Kidney (tissue), 14 donors: Measurements from ENCODE around the gene RPL36A. TPM values are rescaled to one million over a fixed set of nuclear protein-coding genes. Genes with fewer than 3 reads are reported as not detected.

Source experiments
- DNase-seq, 5 donors: peaks; one replicate each; pipeline ENCODE4 v3.0.0-alpha.2; 2013 to 2020
- FAIRE-seq: peaks from 2 replicates; lab custom pipeline; 2012; peaks lifted over from hg19 to GRCh38; lab: Jason Lieb, UNC
- H3K27ac ChIP-seq, 2 donors: one replicate each; pipeline ENCODE4 v1.7.0; 2013; ENCODE audit warnings: low read depth in 2 of 2, low read length in 2 of 2, inconsistent platforms in 1 of 2
- H3K27me3 ChIP-seq: one replicate; pipeline ENCODE4 v1.7.1; 2013; ENCODE audit warnings: low read length, inconsistent platforms; ENCODE audit not compliant: control insufficient read depth, insufficient read depth
- H3K36me3 ChIP-seq, 3 donors: one replicate each; pipeline versions ENCODE4 v1.7.0 to v1.7.1; 2013; ENCODE audit warnings: low read length in 3 of 3, control low read depth in 1 of 3, inconsistent platforms in 1 of 3; ENCODE audit not compliant: insufficient read depth in 3 of 3, control insufficient read depth in 2 of 3
- H3K4me1 ChIP-seq, 3 donors: one replicate each; pipeline versions ENCODE4 v1.7.0 to v1.7.1; 2013; ENCODE audit warnings: low read length in 3 of 3, inconsistent platforms in 1 of 3, low read depth in 1 of 3; ENCODE audit not compliant: control insufficient read depth in 2 of 3, insufficient read depth in 2 of 3
- H3K4me3 ChIP-seq, 3 donors: one replicate each; pipeline versions ENCODE4 v1.7.0 to v1.8.1; 2013; ENCODE audit warnings: low read length in 3 of 3, control low read depth in 1 of 3, inconsistent platforms in 1 of 3
- H3K9ac ChIP-seq, 3 donors: one replicate each; pipeline versions ENCODE4 v1.7.0 to v1.7.1; 2013; ENCODE audit warnings: low read length in 3 of 3, control low read depth in 1 of 3, inconsistent platforms in 1 of 3
- H3K9me3 ChIP-seq, 3 donors: one replicate each; pipeline versions ENCODE4 v1.7.0 to v1.7.1; 2013; ENCODE audit warnings: low read length in 3 of 3, control low read depth in 1 of 3, inconsistent platforms in 1 of 3; ENCODE audit not compliant: control insufficient read depth in 2 of 3, insufficient read depth in 1 of 3
- CTCF ChIP-seq: IDR thresholded peaks from 3 replicates; pipeline ENCODE4 v1.5.1; 2012; ENCODE audit warnings: mild to moderate bottlenecking, moderate library complexity, borderline replicate concordance; ENCODE audit not compliant: insufficient read depth; ENCODE audit errors: extremely low read depth
- intact Hi-C: fragments of 100-400 bp; cut with DNase I; formaldehyde crosslinking; loops from one replicate; pipeline ENCODE4 v1.11.1; 2022
- polyA plus RNA-seq: library from polyadenylated mRNA; stranded (reverse); fragments of 350-450 nt; fragmentation: Illumina TruSeq; extraction: RNeasy Lipid Tissue Mini Kit (QIAGEN cat#74804); gene quantifications from one replicate; pipeline ENCODE4 v1.2.3, GENCODE V29; 2014; ENCODE audit warnings: low read depth, low replicate concordance; ENCODE audit not compliant: insufficient read depth
- total RNA-seq: library from RNA; stranded (reverse); fragmentation: NEBNext Ultra II Directional; extraction: Animal tissue kit (Norgen Biotek cat#: 25700); gene quantifications from one replicate; pipeline ENCODE4 v1.2.1, GENCODE V29; 2021
- donor health status: control.
- donor health status: control.
- donor health status: control.
- donor health status: control.
- donor health status: control.
- donor health status: DM: yes; HTN: yes; CAD: no.
- donor health status: Normal renal cell carcinoma (clear cell type).

Gene RPL36A
- total and polyA plus RNA-seq, 2 donors from 2014 or later: 148 to 1,711 TPM

- TF ChIP-seq CTCF: no peak
- H3K36me3 ChIP-seq: no peaks in the 10 kb centered on the region
- intact Hi-C loops: no loop called here
- H3K4me1 ChIP-seq: no peaks in the 10 kb centered on the region
- DNase-seq: no peak
- no peaks in the 10 kb centered on the region for H3K27me3 ChIP-seq
- no peak overlapping the region for H3K27ac ChIP-seq
- no peak overlapping the region for H3K4me3 ChIP-seq
- H3K9me3 ChIP-seq: no peaks in the 10 kb centered on the region
- no peak overlapping the region for H3K9ac ChIP-seq
- FAIRE-seq: no peak
These were observed 25.5 kb upstream of the RPL36A start for GRCh38 chrX:101365301-101365795.

DNA sequence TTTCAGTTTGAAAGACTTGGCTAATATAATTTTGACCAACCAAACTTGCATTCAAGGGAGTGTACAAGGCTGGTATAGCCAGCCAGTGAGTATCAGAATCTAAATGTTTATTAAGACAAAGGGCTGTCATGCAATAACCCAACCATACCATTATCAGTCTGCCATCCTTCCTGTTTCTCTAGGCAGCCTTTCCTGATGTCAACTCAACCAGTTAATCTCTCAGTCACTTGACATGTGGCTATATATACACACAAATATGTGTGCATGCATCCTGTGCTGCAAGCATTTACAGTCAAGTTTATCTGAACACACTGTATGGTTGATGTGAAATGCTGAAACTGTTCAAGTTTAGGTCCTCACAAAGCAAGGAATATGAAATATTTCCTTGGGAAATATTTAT, 22.0 kb upstream of the RPL36A start:
- Histone ChIP-seq H3K27ac (no peak overlapping the region), H3K27me3 (no peaks in the 10 kb centered on the region), H3K4me1 (no peaks in the 10 kb centered on the region), H3K4me3 (no peak overlapping the region), H3K36me3 (no peaks in the 10 kb centered on the region), H3K9ac (no peak overlapping the region), H3K9me3 (no peaks in the 10 kb centered on the region)
- DNase-seq (no peak), FAIRE-seq (no peak)
- intact Hi-C loops: no loop called here
- TF ChIP-seq CTCF: no peak

DNA sequence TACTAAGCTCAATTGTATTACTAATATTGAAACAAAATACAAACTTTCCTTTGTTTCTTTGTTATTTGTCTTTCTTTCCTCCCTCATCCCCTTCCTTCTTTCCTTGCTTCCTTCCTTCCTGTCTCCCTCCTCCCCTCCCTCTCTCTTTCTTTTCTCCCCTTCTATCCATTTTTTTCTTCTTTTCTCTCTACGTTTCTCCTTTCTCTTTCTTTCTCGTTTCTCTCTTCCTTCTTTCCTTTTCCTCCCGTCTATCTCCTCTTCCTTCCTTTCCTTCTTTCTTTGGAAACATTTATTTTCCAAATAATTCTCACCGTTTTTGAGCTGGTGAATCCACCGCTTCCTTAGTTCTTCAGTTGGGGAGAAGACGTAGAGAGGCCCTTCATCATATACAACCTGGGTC, 21.1 kb upstream of the RPL36A start:
- intact Hi-C loops: no loop called here
- TF ChIP-seq CTCF: no peak
- Histone ChIP-seq H3K9ac (no peak overlapping the region), H3K36me3 (no peaks in the 10 kb centered on the region), H3K4me3 (no peak overlapping the region), H3K9me3 (no peaks in the 10 kb centered on the region), H3K27me3 (no peaks in the 10 kb centered on the region), H3K27ac (no peak overlapping the region), H3K4me1 (no peaks in the 10 kb centered on the region)
- DNase-seq (no peak), FAIRE-seq (no peak)
